GM21528 (cell line): ENCODE measurements around the gene HSPG2.

Source experiments
- ATAC-seq: cut with Tn5 transposase; IDR thresholded peaks from one replicate; pipeline ENCODE4 v1.9.1; 2021; ENCODE audit warnings: mild to moderate bottlenecking, moderate library complexity; ENCODE audit not compliant: unreplicated experiment, low FRiP score

Gene HSPG2

GRCh38 chr1:21885236-21886037 is 51.7 kb downstream of the HSPG2 start:
- ATAC-seq, result no peak

GRCh38 chr1:21884456-21885235 is 52.5 kb downstream of the HSPG2 start:
- ATAC-seq, result no peak

GRCh38 chr1:21882721-21883415 is 54.2 kb downstream of the HSPG2 start:
- no peak for ATAC-seq

- ATAC-seq, result no peak
These were observed 55.9 kb downstream of the HSPG2 start for GRCh38 chr1:21881250-21881649.

- ATAC-seq, result no peak
These were observed 56.5 kb downstream of the HSPG2 start for GRCh38 chr1:21880619-21880970.

- ATAC-seq, result no peak
These were observed 57.0 kb downstream of the HSPG2 start for GRCh38 chr1:21879928-21880618.

- no peak for ATAC-seq
These were observed 58.2 kb downstream of the HSPG2 start for GRCh38 chr1:21878840-21879478.

- no peak for ATAC-seq
These were observed 58.9 kb downstream of the HSPG2 start for GRCh38 chr1:21878009-21878773.

- ATAC-seq, result no peak
These were observed 60.8 kb downstream of the HSPG2 start for GRCh38 chr1:21876267-21876666.

GRCh38 chr1:21875621-21876063 is 61.5 kb downstream of the HSPG2 start:
- no peak for ATAC-seq

GRCh38 chr1:21874778-21875547 is 62.1 kb downstream of the HSPG2 start:
- no peak for ATAC-seq

- ATAC-seq, result no peak
These were observed 62.8 kb downstream of the HSPG2 start for GRCh38 chr1:21874328-21874727.

- no peak for ATAC-seq
These were observed 63.3 kb downstream of the HSPG2 start for GRCh38 chr1:21873761-21874160.

- no peak for ATAC-seq
These were observed 63.9 kb downstream of the HSPG2 start for GRCh38 chr1:21873174-21873573.

GRCh38 chr1:21872445-21873079 is 64.5 kb downstream of the HSPG2 start:
- ATAC-seq, result no peak

- no peak for ATAC-seq
These were observed 65.2 kb downstream of the HSPG2 start for GRCh38 chr1:21871943-21872342.

- ATAC-seq, result no peak
These were observed 66.5 kb downstream of the HSPG2 start for GRCh38 chr1:21870611-21871010.

- ATAC-seq, result no peak
These were observed 67.4 kb downstream of the HSPG2 start for GRCh38 chr1:21869620-21870121.
